GM12878 (cell line): Measurements from ENCODE around the gene FAF1. TPM values are rescaled to one million over a fixed set of nuclear protein-coding genes. Genes with fewer than 3 reads are reported as not detected.

ENCODE experiments used
- ATAC-seq: fragments of 200-7000 bp; cut with Tn5 transposase; 3 replicates; pipeline ENCODE4 v1.9.1; 2020; ENCODE audit warnings: mild to moderate bottlenecking, moderate library complexity
- BruUV-seq: library from RNA; stranded (reverse); fragments of 400-500 nt; replicated peaks from 2 replicates; lab custom pipeline; 2021; lab: Mats Ljungman, UMichigan
- CTCF ChIA-PET: fragments of 300-600 bp; sonication (Branson Sonifier 250); formaldehyde crosslinking; extraction: SDS; loops from one replicate; lab custom pipeline; 2021; ENCODE audit warnings: inconsistent platforms; lab: Yijun Ruan, JAX
- POLR2A ChIA-PET: fragments of 350-600 bp; formaldehyde crosslinking; extraction: SDS; loops from one replicate; lab custom pipeline; 2021; ENCODE audit warnings: inconsistent platforms; lab: Charles Lee
- RAD21 ChIA-PET: fragments of 300-600 bp; sonication (Branson Sonifier 250); formaldehyde crosslinking; loops from one replicate; lab custom pipeline; 2023; ENCODE audit warnings: antibody characterized with exemption; ENCODE audit not compliant: unreplicated experiment; lab: Charles Lee
- SMC1A ChIA-PET: fragments of 300-600 bp; sonication (Branson Sonifier 250); formaldehyde crosslinking; loops from one replicate; lab custom pipeline; 2023; ENCODE audit not compliant: unreplicated experiment, uncharacterized antibody; lab: Charles Lee
- DNase-seq: peaks from one replicate; pipeline ENCODE4 v3.0.0-alpha.2; 2011; ENCODE audit warnings: low read depth, low spot score
- FAIRE-seq: peaks from 3 replicates; lab custom pipeline; 2011; peaks lifted over from hg19 to GRCh38; lab: Jason Lieb, UNC
- H2AFZ ChIP-seq: 2 replicates; pipeline ENCODE4 v1.6.0; 2011; ENCODE audit warnings: low read depth, low read length, control low read depth; ENCODE audit not compliant: control insufficient read depth
- H3K27ac ChIP-seq: 2 replicates; pipeline ENCODE4 v1.5.1; 2011; ENCODE audit warnings: control low read depth; ENCODE audit not compliant: control insufficient read depth, insufficient read depth
- H3K27me3 ChIP-seq, 2 experiments: replicated peaks in 1 of 2; 2 replicates each; pipeline versions ENCODE4 v1.6.0 to v1.6.1; 2011; ENCODE audit warnings: low read length in 1 of 2; ENCODE audit not compliant: control insufficient read depth in 2 of 2, insufficient read depth in 2 of 2
- H3K36me3 ChIP-seq, 2 experiments: 2 replicates each; pipeline ENCODE4 v1.5.1; 2011; ENCODE audit warnings: low read length in 1 of 2; ENCODE audit not compliant: control insufficient read depth in 2 of 2, insufficient read depth in 2 of 2
- H3K4me1 ChIP-seq: 2 replicates; pipeline ENCODE4 v1.6.1; 2011; ENCODE audit warnings: mild to moderate bottlenecking, low read length, moderate library complexity, mixed read lengths; ENCODE audit not compliant: control insufficient read depth, insufficient read depth
- H3K4me2 ChIP-seq: 2 replicates; pipeline ENCODE4 v1.6.0; 2011; ENCODE audit warnings: control low read depth; ENCODE audit not compliant: control insufficient read depth, insufficient read depth
- H3K4me3 ChIP-seq: fragments of 200-600 bp; sonication (generic); 2 replicates; pipeline ENCODE4 v1.5.1; 2016
- H3K79me2 ChIP-seq: 2 replicates; pipeline ENCODE4 v1.6.0; 2011; ENCODE audit warnings: low read length; ENCODE audit not compliant: control insufficient read depth, insufficient read depth
- H3K9ac ChIP-seq: 2 replicates; pipeline ENCODE4 v1.8.0; 2011; ENCODE audit warnings: low read length, control low read depth, mixed read lengths; ENCODE audit not compliant: control insufficient read depth, insufficient read depth
- H3K9me3 ChIP-seq: replicated peaks from 3 replicates; pipeline ENCODE4 v1.5.1; 2011; ENCODE audit warnings: mild to moderate bottlenecking, low read length; ENCODE audit not compliant: control insufficient read depth, insufficient read depth
- H4K20me1 ChIP-seq: 2 replicates; pipeline ENCODE4 v1.6.0; 2011; ENCODE audit not compliant: control insufficient read depth, insufficient read depth
- ASH2L ChIP-seq: fragments of 300-600, 200-600 bp; sonication (generic); IDR thresholded peaks from 2 replicates; pipeline ENCODE4 v1.6.1; 2017; ENCODE audit warnings: low read depth, mild to moderate bottlenecking, borderline replicate concordance
- MTA3 ChIP-seq: IDR thresholded peaks from 2 replicates; pipeline ENCODE4 v1.6.1; 2012; ENCODE audit warnings: low read length, inconsistent platforms, borderline replicate concordance
- NFXL1 ChIP-seq: fragments of 450-650 bp; IDR thresholded peaks from 2 replicates; pipeline ENCODE4 v1.6.1; 2017; ENCODE audit warnings: antibody characterized with exemption, mild to moderate bottlenecking, borderline replicate concordance
- RFX5 ChIP-seq: IDR thresholded peaks from 2 replicates; pipeline ENCODE4 v1.6.1; 2011; ENCODE audit warnings: low read depth, low read length, improper control_type of control experiment
- SPI1 ChIP-seq: IDR thresholded peaks from 2 replicates; pipeline ENCODE4 v1.6.1; 2011; ENCODE audit warnings: low read depth, mild to moderate bottlenecking, low read length, moderate library complexity, borderline replicate concordance; ENCODE audit not compliant: insufficient read depth
- SREBF2 ChIP-seq: IDR thresholded peaks from 2 replicates; pipeline ENCODE4 v1.6.1; 2012; ENCODE audit warnings: mild to moderate bottlenecking, low read length
- TARDBP ChIP-seq: IDR thresholded peaks from 2 replicates; pipeline ENCODE4 v1.6.1; 2016; ENCODE audit warnings: borderline replicate concordance
- WGBS: methylation state at CpG from one replicate; pipeline ENCODE4 v1.1.6; 2016; ENCODE audit warnings: low lambda C conversion rate; ENCODE audit not compliant: insufficient replicate concordance, insufficient coverage; ENCODE audit errors: missing lambda C conversion rate; 5-methylcytosine and 5-hydroxymethylcytosine counted together
- in situ Hi-C: fragments of 300-500 bp; cut with MboI; formaldehyde crosslinking; loops from 9 replicates; pipeline ENCODE4 v1.14.3; 2018; ENCODE audit warnings: mixed read lengths
- intact Hi-C: fragments of 100-400 bp; cut with micrococcal nuclease; formaldehyde crosslinking; loops from one replicate; pipeline ENCODE4 v1.14.2; 2022; ENCODE audit not compliant: unreplicated experiment
- polyA plus RNA-seq, 11 experiments: library from polyadenylated mRNA; depleted of rRNA in 4 of 11; unstranded in 6 of 11; stranded (reverse) in 5 of 11; fragments of >200 nt; fragmentation: Nextera tagmentation in 4 of 11; fragmentation: Illumina TruSeq in 1 of 11; extraction: Ambion mirVana in 4 of 11; extraction: Trizol in 1 of 11; gene quantifications; 1 replicate in 1 of 11; 2 replicates in 10 of 11; pipeline versions ENCODE4 v1.2.1 to v1.2.3, GENCODE V29; 2011 to 2016; ENCODE audit warnings: inconsistent platforms in 2 of 11, missing spikeins in 2 of 11, low read depth in 1 of 11
- total RNA-seq, 4 experiments: library from RNA; depleted of rRNA in 3 of 4; stranded (reverse); fragments of >200 nt in 3 of 4; fragmentation: Illumina TruSeq in 1 of 4; extraction: Trizol in 1 of 4; gene quantifications; 2 replicates each; pipeline versions ENCODE4 v1.2.1 to v1.2.3, GENCODE V29; 2013 to 2021
- TF ChIP-seq, protein P1 (sequence below): fragments of 450-650 bp; IDR thresholded peaks from 2 replicates; pipeline ENCODE4 v1.6.1; 2016; ENCODE audit warnings: mild to moderate bottlenecking
- TF ChIP-seq, protein P2 (sequence below): fragments of 450-650 bp; IDR thresholded peaks from 2 replicates; pipeline ENCODE4 v1.6.1; 2018; ENCODE audit warnings: borderline replicate concordance, mild to moderate bottlenecking; ENCODE audit not compliant: partially characterized antibody
- TF ChIP-seq, protein P3 (sequence below): fragments of 450-650 bp; conservative IDR thresholded peaks from 2 replicates; pipeline ENCODE4 v1.6.1; 2017; ENCODE audit warnings: mild to moderate bottlenecking, moderate library complexity

The FAF1 gene
- total and polyA plus RNA-seq, 10 of the 15 experiments (the other 5 are each of a cell fraction or from before 2014, with no cell fraction given): 8.6 to 54.5 (median 23.7) TPM

DNA sequence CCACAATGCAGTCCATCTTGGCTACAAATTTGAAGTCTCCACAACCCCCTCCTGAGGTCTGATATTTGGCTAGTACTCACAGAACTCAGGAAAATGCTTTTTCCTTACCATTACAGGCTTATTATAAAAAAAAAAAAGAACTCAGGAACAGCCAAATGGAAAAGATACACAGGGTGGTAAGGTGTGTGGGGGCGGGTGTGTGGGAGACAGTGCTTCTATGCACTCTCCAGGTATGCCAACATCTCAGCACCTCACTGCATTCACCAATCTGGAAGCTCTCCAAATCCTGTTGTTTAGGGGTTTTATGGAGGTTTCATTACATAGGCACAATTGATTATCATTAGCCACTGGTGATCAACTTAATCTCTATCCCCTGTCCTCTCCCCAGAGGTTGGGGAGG, 126.9 kb downstream of the FAF1 start:
- in situ Hi-C loops: no loop called here
- CTCF ChIA-PET: no interaction called here
- no peak overlapping the region for H3K27ac ChIP-seq
- no peak overlapping the region for H3K9ac ChIP-seq
- ATAC-seq (no peak), DNase-seq (no peak), FAIRE-seq (no peak)
- no peak overlapping the region for H3K4me3 ChIP-seq
- WGBS: 100% methylated on average over 1 of the region's 1 CpG
- TF ChIP-seq SREBF2 (no peak), RFX5 (no peak), TARDBP (no peak), SPI1 (no peak), MTA3 (no peak), ASH2L (no peak), NFXL1 (no peak)
- TF ChIP-seq, protein P1, sequence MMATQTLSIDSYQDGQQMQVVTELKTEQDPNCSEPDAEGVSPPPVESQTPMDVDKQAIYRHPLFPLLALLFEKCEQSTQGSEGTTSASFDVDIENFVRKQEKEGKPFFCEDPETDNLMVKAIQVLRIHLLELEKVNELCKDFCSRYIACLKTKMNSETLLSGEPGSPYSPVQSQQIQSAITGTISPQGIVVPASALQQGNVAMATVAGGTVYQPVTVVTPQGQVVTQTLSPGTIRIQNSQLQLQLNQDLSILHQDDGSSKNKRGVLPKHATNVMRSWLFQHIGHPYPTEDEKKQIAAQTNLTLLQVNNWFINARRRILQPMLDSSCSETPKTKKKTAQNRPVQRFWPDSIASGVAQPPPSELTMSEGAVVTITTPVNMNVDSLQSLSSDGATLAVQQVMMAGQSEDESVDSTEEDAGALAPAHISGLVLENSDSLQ: no peak
- TF ChIP-seq, protein P2, sequence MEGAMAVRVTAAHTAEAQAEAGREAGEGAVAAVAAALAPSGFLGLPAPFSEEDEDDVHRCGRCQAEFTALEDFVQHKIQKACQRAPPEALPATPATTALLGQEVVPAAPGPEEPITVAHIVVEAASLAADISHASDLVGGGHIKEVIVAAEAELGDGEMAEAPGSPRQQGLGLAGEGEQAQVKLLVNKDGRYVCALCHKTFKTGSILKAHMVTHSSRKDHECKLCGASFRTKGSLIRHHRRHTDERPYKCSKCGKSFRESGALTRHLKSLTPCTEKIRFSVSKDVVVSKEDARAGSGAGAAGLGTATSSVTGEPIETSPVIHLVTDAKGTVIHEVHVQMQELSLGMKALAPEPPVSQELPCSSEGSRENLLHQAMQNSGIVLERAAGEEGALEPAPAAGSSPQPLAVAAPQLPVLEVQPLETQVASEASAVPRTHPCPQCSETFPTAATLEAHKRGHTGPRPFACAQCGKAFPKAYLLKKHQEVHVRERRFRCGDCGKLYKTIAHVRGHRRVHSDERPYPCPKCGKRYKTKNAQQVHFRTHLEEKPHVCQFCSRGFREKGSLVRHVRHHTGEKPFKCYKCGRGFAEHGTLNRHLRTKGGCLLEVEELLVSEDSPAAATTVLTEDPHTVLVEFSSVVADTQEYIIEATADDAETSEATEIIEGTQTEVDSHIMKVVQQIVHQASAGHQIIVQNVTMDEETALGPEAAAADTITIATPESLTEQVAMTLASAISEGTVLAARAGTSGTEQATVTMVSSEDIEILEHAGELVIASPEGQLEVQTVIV: no peak
- TF ChIP-seq, protein P3, sequence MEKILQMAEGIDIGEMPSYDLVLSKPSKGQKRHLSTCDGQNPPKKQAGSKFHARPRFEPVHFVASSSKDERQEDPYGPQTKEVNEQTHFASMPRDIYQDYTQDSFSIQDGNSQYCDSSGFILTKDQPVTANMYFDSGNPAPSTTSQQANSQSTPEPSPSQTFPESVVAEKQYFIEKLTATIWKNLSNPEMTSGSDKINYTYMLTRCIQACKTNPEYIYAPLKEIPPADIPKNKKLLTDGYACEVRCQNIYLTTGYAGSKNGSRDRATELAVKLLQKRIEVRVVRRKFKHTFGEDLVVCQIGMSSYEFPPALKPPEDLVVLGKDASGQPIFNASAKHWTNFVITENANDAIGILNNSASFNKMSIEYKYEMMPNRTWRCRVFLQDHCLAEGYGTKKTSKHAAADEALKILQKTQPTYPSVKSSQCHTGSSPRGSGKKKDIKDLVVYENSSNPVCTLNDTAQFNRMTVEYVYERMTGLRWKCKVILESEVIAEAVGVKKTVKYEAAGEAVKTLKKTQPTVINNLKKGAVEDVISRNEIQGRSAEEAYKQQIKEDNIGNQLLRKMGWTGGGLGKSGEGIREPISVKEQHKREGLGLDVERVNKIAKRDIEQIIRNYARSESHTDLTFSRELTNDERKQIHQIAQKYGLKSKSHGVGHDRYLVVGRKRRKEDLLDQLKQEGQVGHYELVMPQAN: no peak
- RAD21 ChIA-PET: no interaction called here
- H3K9me3 ChIP-seq: no peaks in the 10 kb centered on the region; the same call in 1 of the 3 replicates
- H4K20me1 ChIP-seq: no peaks in the 10 kb centered on the region
- no peaks in the 10 kb centered on the region; the same call in 1 of the 2 replicates for H3K79me2 ChIP-seq
- POLR2A ChIA-PET: no interaction called here
- intact Hi-C loops: no loop called here
- no peak overlapping the region for H3K4me2 ChIP-seq
- BruUV-seq: no TSS peak
- H3K4me1 ChIP-seq: no peaks in the 10 kb centered on the region
- H3K36me3 ChIP-seq: no peaks in the 10 kb centered on the region
- no peaks in the 10 kb centered on the region for H3K27me3 ChIP-seq
- SMC1A ChIA-PET: no interaction called here
- no peak overlapping the region for H2AFZ ChIP-seq
